ENCODE results near the gene ENTREP3.
"Not testable (repeated sequence)": the region's sequence is repeated elsewhere in the genome, so short reads cannot be mapped to it uniquely, and the experiment has no call there.

ENTREP3 gene

DNA sequence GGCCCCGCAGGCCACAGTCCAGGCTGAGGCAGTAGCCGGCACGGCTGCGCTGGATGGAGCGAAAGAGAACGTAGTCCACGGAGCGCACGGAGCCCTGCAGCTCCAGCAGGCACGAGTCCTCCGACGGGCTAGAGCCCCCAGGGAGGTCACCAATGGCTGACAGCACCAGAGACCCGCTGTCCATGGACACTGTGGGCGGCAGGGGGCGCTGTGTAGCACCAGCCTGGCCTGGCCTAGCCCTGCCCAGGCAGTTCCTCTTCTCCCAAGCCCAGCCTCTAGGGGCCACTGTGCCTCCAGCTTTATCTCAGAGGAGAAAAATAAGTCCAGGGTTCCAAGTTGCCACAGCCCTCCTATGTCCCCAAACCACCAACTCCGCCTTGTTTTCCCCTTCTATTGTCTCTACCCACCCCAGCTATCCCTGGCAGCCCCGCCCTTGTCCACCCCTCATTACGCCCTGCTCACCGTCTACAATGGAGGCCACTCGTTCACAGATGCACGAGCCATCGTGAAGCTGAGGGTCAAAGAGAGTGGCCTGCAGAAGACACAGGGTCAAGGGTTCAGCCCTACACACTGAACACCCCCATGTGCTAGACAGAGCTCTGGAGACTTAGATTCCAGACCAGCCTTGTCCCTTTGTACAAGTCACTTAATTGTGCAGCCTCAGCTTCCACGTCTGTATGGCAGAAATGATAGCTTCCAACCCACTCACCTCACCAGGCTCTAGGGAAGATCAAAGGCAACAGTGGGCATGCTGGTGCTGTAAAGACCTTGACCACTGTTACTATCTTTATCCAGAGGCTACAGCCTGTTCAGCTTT lies 4.4 kb downstream of the ENTREP3 start:
- no peak for TF ChIP-seq POLR2A (IDR thresholded peaks at IDR 0.05; ENCODE audit: low read depth, low read length)
- FAIRE-seq (no peak), DNase-seq (ENCODE audit: insufficient read length, low spot score) (peak; percentile 95)

GRCh38 chr1:155250246-155250632 lies 5.0 kb downstream of the ENTREP3 start:
- no peak for TF ChIP-seq POLR2A (IDR thresholded peaks at IDR 0.05; ENCODE audit: low read depth, low read length)
- FAIRE-seq, result no peak
- no peak for DNase-seq (ENCODE audit: insufficient read length, low spot score)

DNA sequence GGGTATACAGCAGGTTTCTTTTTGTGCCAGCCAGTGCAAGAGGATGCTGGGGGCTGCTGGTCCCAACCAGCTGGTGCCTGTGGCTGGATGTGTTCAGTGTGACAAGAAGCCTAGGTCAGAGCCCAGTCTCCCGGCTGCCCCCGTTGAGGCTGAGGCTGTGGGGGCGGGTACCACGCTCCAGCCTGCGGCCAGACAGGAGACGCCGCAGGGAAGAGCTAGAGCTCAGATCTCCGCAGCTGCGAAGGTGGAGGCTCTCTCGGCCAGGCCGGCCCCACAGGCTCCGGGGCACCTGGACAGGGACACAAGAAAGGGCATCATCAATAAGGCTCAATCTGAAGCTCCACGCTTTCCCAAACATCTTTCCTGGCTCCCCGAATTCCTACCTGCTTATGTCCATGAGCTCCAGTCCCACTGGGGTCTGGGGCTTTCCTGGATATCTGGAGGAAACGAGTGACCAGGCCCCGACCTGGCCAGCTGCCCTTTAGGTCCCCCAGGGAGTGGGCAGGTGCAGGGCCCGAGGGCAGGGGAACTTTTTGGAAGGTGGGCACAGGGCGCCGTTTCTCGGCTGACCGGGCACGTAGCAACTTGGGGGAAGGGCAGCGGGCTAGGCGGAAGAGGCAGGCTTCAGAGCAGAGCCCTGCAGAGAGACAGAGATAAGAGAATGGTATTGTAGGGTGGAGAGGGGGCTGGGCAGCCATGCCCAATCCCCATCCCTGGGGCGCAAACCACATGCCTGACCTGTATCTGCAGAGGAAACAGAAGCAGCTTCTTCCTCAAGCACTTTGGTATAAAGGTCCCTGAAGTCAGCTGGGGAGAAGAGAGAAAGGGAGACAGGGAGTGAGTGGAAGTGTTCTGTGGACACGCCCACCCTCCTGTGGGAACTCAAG lies 7.4 kb downstream of the ENTREP3 start:
- TF ChIP-seq POLR2A (IDR thresholded peaks at IDR 0.05; ENCODE audit: low read depth, low read length), result no peak
- DNase-seq (ENCODE audit: insufficient read length, low spot score), result no peak
- no peak for FAIRE-seq

DNA sequence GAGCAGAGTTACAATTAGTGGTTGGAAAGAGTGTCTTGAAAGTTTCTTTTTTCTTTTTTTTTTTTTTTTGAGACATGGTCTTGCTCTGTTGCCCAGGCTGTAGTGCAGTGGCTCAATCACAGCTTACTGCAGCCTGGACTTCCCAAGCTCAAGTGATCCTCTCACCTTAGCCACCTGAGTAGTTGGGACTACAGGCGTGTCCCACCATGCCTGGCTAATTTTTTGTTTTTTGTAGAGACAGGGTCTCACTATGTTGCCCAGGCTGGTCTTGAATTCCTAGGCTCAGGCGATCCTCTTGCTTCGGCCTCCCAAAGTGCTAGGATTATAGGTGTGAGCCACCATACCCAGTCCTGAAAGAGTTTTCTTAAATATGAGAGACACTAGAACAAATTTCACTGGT lies 8.5 kb downstream of the ENTREP3 start:
- FAIRE-seq; DNase-seq (ENCODE audit: insufficient read length, low spot score): not testable (repeated sequence)

- DNase-seq (ENCODE audit: insufficient read length, low spot score) (no peak), FAIRE-seq (no peak)
- no peak for TF ChIP-seq POLR2A (IDR thresholded peaks at IDR 0.05; ENCODE audit: low read depth, low read length)
These were observed 10.1 kb downstream of the ENTREP3 start for GRCh38 chr1:155245163-155245524.

- FAIRE-seq (no peak), DNase-seq (ENCODE audit: insufficient read length, low spot score) (peak; percentile 94)
- TF ChIP-seq POLR2A (IDR thresholded peaks at IDR 0.05; ENCODE audit: low read depth, low read length), result peak; percentile 93
These were observed 10.7 kb downstream of the ENTREP3 start for GRCh38 chr1:155244368-155245162.

GRCh38 chr1:155242805-155243358 lies 12.4 kb downstream of the ENTREP3 start:
- DNase-seq (ENCODE audit: insufficient read length, low spot score) (no peak), FAIRE-seq (no peak)
- TF ChIP-seq POLR2A (IDR thresholded peaks at IDR 0.05; ENCODE audit: low read depth, low read length), result no peak

GRCh38 chr1:155241841-155242264 lies 13.4 kb downstream of the ENTREP3 start:
- DNase-seq (ENCODE audit: insufficient read length, low spot score) (no peak), FAIRE-seq (no peak)
- TF ChIP-seq POLR2A (IDR thresholded peaks at IDR 0.05; ENCODE audit: low read depth, low read length), result no peak

DNA sequence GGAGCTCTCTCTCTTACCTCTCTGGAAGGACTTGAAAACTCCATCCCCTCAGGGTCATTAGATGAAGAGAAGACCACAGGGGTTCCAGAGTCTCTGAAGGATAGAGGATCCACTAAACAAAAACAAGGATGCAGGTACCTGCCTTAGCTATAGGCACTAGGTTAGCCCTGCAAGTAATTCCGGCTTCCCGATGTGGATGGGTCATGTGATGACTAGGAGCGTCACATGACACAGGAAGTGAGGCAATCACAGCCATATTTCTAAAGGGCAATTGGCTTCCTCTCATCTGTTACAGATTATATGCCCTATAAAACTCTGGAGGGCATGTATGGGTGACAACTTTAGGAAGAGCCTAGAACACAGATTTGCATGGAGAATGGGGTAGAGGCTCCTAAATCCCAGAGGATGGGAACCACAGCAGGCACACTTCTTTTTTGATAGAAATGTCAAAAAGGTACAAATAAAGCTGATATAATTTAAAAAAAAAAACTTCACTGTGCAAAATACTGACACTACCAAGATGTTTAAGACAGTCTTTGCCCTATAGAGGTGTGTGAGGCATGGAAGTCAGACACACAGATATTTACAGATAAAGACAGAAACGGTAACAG lies 14.1 kb downstream of the ENTREP3 start:
- TF ChIP-seq POLR2A (IDR thresholded peaks at IDR 0.05; ENCODE audit: low read depth, low read length), result 0 out of 2 replicates have a peak, but pooled peaks have one; percentile 29
- DNase-seq (ENCODE audit: insufficient read length, low spot score) (peak; percentile 63), FAIRE-seq (no peak)

DNA sequence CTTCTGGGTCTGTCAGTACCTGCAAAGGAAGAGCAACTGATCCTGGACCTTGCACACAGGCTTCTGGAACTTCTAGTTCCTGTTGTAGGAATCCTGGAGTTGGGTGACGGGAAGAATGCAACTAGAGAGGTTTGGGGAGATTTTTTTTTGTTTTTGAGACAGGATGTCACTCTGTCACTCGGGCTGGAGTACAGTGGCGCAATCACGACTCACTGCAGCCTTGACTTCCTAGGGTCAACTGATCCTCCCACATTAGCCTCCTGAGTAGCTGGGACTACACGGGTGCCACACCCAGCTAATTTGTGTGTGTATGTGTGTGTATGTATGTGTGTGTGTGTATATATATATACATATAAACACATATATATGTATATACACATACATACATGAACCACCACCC lies 18.8 kb downstream of the ENTREP3 start:
- TF ChIP-seq POLR2A (IDR thresholded peaks at IDR 0.05; ENCODE audit: low read depth, low read length), result no peak
- no peak for DNase-seq (ENCODE audit: insufficient read length, low spot score)
- FAIRE-seq, result no peak

GRCh38 chr1:155235375-155235774 lies 19.9 kb downstream of the ENTREP3 start:
- not testable (repeated sequence) for FAIRE-seq; DNase-seq (ENCODE audit: insufficient read length, low spot score)

DNA sequence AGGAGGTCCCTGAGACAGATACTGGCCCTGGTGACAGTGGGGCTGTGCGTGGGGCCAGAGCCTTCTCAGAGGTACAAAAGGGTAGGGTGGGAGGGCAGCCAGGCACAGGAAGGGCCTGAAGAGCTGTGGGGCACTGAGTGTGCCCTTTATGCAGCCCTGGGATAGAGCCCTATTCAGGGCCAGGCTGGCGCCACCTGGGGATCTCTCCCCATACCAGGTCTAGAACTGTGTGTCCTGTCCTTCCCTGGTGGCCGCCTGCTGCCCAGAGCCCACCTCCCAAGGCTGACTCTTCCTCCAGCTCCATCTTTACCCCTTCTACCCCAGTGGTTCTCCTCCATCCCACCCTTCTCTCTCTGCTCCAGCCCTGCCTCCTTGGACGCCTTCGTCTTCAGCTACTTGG lies 21.8 kb downstream of the ENTREP3 start:
- not testable (repeated sequence) for FAIRE-seq; DNase-seq (ENCODE audit: insufficient read length, low spot score)

GRCh38 chr1:155232001-155232978 lies 23.0 kb downstream of the ENTREP3 start:
- FAIRE-seq, result not testable (repeated sequence)

GRCh38 chr1:155231302-155231701 lies 24.0 kb downstream of the ENTREP3 start:
- not testable (repeated sequence) for DNase-seq (ENCODE audit: insufficient read length, low spot score)

More at GRCh38 chr1:155232001-155232978, 23.0 kb downstream of the ENTREP3 start:
- not testable (repeated sequence) for DNase-seq (ENCODE audit: insufficient read length, low spot score)

More at GRCh38 chr1:155231302-155231701, 24.0 kb downstream of the ENTREP3 start:
- FAIRE-seq, result not testable (repeated sequence)

All from H54 (cell line).